Caco-2 (cell line): ENCODE measurements around the gene GIN1. TPM values are rescaled to one million over a fixed set of nuclear protein-coding genes. Genes with fewer than 3 reads are reported as not detected.

Experiments used
- BruUV-seq: library from RNA; stranded (reverse); fragments of 400-500 nt; replicated peaks from 2 replicates; lab custom pipeline; 2021; lab: Mats Ljungman, UMichigan
- CTCF ChIA-PET: fragments of 300-600 bp; sonication (Branson Sonifier 250); formaldehyde crosslinking; loops from one replicate; lab custom pipeline; 2022; ENCODE audit warnings: antibody characterized with exemption; lab: Charles Lee
- POLR2A ChIA-PET: fragments of 300-600 bp; sonication (Branson Sonifier 250); formaldehyde crosslinking; loops from one replicate; lab custom pipeline; 2022; ENCODE audit warnings: antibody characterized with exemption; lab: Charles Lee
- DNase-seq, 2 experiments: peaks; one replicate each; pipeline versions ENCODE4 v3.0.0 to v3.0.0-alpha.2; 2020 to 2022
- H3K27me3 ChIP-seq: replicated peaks from 2 replicates; pipeline ENCODE4 v1.6.0; 2011; ENCODE audit warnings: low read length; ENCODE audit not compliant: control insufficient read depth, insufficient read depth
- H3K36me3 ChIP-seq: 2 replicates; pipeline ENCODE4 v1.5.1; 2011; ENCODE audit warnings: low read length; ENCODE audit not compliant: control insufficient read depth, insufficient read depth
- H3K4me1 ChIP-seq: fragments of 250-450 bp; sonication (Bioruptor Pico); 2 replicates; pipeline ENCODE4 v1.5.1; 2020; ENCODE audit warnings: mild to moderate bottlenecking
- H3K4me3 ChIP-seq: 2 replicates; pipeline ENCODE4 v1.5.1; 2011; ENCODE audit warnings: low read depth, mild to moderate bottlenecking, control low read depth, low read length
- H3K9me3 ChIP-seq: fragments of 250-450 bp; sonication (Bioruptor Pico); 2 replicates; pipeline ENCODE4 v1.5.1; 2020; ENCODE audit warnings: mild to moderate bottlenecking, moderate library complexity
- H3K27ac Mint-ChIP-seq: one replicate; pipeline ENCODE4 v1.8.0; 2022; ENCODE audit warnings: mixed read lengths; ENCODE audit not compliant: unreplicated experiment
- H3K27me3 Mint-ChIP-seq: one replicate; pipeline ENCODE4 v1.8.0; 2022; ENCODE audit warnings: mixed read lengths; ENCODE audit not compliant: insufficient read depth, unreplicated experiment
- H3K36me3 Mint-ChIP-seq: one replicate; pipeline ENCODE4 v1.8.0; 2022; ENCODE audit warnings: mild to moderate bottlenecking, mixed read lengths; ENCODE audit not compliant: insufficient read depth, unreplicated experiment
- H3K4me1 Mint-ChIP-seq: one replicate; pipeline ENCODE4 v1.8.0; 2022; ENCODE audit warnings: low read depth, mixed read lengths; ENCODE audit not compliant: unreplicated experiment
- H3K4me3 Mint-ChIP-seq: one replicate; pipeline ENCODE4 v1.8.0; 2022; ENCODE audit warnings: mild to moderate bottlenecking, moderate library complexity, mixed read lengths; ENCODE audit not compliant: unreplicated experiment
- H3K9me3 Mint-ChIP-seq: one replicate; pipeline ENCODE4 v1.8.0; 2022; ENCODE audit warnings: mixed read lengths; ENCODE audit not compliant: unreplicated experiment
- intact Hi-C: fragments of 100-400 bp; cut with micrococcal nuclease; formaldehyde crosslinking; loops from one replicate; pipeline ENCODE4 v1.10.0; 2022; ENCODE audit not compliant: unreplicated experiment
- total RNA-seq: library from RNA; stranded (reverse); gene quantifications from 2 replicates; pipeline ENCODE4 v1.2.3, GENCODE V29; 2022
- TF ChIP-seq, protein P1 (sequence below), 2 experiments: fragments of 200-600 bp in 1 of 2; IDR thresholded peaks; 1 replicate in 1 of 2; 2 replicates in 1 of 2; pipeline versions ENCODE4 v1.5.1 to v1.8.0; 2011 to 2022; ENCODE audit warnings: antibody characterized with exemption in 1 of 2, control low read depth in 1 of 2, inconsistent platforms in 1 of 2, low read depth in 1 of 2, low read length in 1 of 2, mild to moderate bottlenecking in 1 of 2, moderate library complexity in 1 of 2; ENCODE audit not compliant: insufficient read depth in 1 of 2, severe bottlenecking in 1 of 2, unreplicated experiment in 1 of 2

The GIN1 gene
- total RNA-seq, 1 experiment from 2014 or later, result 7.0 TPM

DNA sequence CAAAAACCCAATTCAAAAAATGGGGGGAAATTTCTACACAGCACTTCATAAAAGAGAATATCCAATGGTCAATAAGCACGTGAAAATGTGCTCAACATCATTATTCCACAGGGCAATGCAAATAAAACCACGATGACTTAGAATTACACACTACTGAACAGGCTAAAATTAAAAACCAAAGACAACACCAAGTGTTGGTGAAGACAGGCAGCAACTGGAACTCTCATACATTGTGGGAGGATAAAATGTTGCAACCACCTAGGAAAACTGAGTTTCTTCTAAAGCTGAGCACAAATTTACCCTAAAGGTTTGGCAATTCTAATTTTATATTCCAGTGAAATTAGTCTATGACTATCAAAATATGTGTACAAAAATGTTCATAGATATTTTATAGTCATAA lies 9.5 kb downstream of the GIN1 start:
- Mint-ChIP-seq H3K4me3 (no peak overlapping the region), H3K4me1 (no peaks in the 10 kb centered on the region), H3K9me3 (no peaks in the 10 kb centered on the region), H3K27me3 (no peaks in the 10 kb centered on the region), H3K27ac (no peak overlapping the region), H3K36me3 (no peaks in the 10 kb centered on the region)
- no TSS peak for BruUV-seq
- H3K27me3 ChIP-seq, result no peaks in the 10 kb centered on the region
- H3K9me3 ChIP-seq, result no peaks in the 10 kb centered on the region
- H3K36me3 ChIP-seq, result no peaks in the 10 kb centered on the region
- TF ChIP-seq, protein P1, sequence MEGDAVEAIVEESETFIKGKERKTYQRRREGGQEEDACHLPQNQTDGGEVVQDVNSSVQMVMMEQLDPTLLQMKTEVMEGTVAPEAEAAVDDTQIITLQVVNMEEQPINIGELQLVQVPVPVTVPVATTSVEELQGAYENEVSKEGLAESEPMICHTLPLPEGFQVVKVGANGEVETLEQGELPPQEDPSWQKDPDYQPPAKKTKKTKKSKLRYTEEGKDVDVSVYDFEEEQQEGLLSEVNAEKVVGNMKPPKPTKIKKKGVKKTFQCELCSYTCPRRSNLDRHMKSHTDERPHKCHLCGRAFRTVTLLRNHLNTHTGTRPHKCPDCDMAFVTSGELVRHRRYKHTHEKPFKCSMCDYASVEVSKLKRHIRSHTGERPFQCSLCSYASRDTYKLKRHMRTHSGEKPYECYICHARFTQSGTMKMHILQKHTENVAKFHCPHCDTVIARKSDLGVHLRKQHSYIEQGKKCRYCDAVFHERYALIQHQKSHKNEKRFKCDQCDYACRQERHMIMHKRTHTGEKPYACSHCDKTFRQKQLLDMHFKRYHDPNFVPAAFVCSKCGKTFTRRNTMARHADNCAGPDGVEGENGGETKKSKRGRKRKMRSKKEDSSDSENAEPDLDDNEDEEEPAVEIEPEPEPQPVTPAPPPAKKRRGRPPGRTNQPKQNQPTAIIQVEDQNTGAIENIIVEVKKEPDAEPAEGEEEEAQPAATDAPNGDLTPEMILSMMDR (IDR thresholded peaks at IDR 0.05; ENCODE audit: insufficient read depth in 1 of 2, low read depth in 1 of 2, low read length in 1 of 2, severe bottlenecking in 1 of 2, unreplicated experiment in 1 of 2), result no peak
- POLR2A ChIA-PET, result no interaction called here
- CTCF ChIA-PET, result no interaction called here
- intact Hi-C loops, result no loop called here
- no peak overlapping the region for H3K4me3 ChIP-seq
- no peak for DNase-seq
- no peaks in the 10 kb centered on the region for H3K4me1 ChIP-seq

DNA sequence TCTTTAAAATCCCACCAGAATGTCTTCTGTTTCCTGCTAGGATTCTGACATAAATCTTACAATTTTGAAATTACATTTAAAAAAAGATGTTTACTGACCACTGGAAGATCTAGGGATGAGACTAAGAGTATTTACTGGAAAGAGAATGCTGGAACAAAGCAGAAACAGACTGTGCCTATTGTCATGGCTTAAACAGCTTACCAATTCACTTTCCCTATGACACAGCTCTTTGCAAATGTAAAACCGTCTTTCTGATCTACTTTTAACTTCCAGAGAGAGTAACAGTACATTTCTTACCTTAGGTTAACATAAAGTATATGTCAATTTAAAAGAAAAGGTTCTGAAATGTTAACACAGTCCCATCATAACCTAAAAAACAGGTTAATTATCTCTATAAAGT lies 10.7 kb downstream of the GIN1 start:
- ChIA-PET CTCF (no interaction called here), POLR2A (no interaction called here)
- TF ChIP-seq, protein P1 (IDR thresholded peaks at IDR 0.05; ENCODE audit: insufficient read depth in 1 of 2, low read depth in 1 of 2, low read length in 1 of 2, severe bottlenecking in 1 of 2, unreplicated experiment in 1 of 2), result no peak
- Histone ChIP-seq H3K27me3 (no peaks in the 10 kb centered on the region), H3K4me3 (no peak overlapping the region), H3K4me1 (no peaks in the 10 kb centered on the region), H3K36me3 (no peaks in the 10 kb centered on the region), H3K9me3 (no peaks in the 10 kb centered on the region)
- Mint-ChIP-seq H3K4me1 (no peaks in the 10 kb centered on the region), H3K4me3 (no peak overlapping the region), H3K36me3 (no peaks in the 10 kb centered on the region), H3K27me3 (no peaks in the 10 kb centered on the region), H3K9me3 (no peaks in the 10 kb centered on the region), H3K27ac (no peak overlapping the region)
- DNase-seq, result no peak
- no TSS peak for BruUV-seq
- intact Hi-C loops, result no loop called here

DNA sequence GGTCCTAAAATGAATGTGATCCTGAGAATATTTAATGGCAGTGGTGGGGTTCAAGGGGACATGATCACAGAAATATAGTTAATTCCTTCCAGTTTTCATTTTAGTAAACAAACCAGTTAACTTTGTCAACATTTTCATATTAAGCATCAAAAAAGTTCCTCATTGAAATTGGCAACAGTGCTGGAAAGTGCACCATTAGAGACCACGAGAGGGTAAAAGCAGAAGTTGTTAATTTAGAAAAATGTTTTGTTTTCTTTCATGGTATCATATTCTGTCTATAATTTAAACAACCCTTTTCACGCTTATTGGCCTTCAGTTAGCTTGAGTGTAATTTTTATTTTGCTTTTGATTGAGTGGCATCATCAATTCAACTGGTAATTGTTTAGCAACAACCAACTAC lies 11.9 kb downstream of the GIN1 start:
- CTCF ChIA-PET, result no interaction called here
- no peaks in the 10 kb centered on the region for H3K4me1 Mint-ChIP-seq
- H3K9me3 Mint-ChIP-seq, result no peaks in the 10 kb centered on the region

More for the DNA sequence above, 11.9 kb downstream of the GIN1 start:
- DNase-seq, result no peak
- Mint-ChIP-seq H3K4me3 (no peak overlapping the region), H3K36me3 (no peaks in the 10 kb centered on the region), H3K27ac (no peak overlapping the region), H3K27me3 (no peaks in the 10 kb centered on the region)
- Histone ChIP-seq H3K36me3 (no peaks in the 10 kb centered on the region), H3K27me3 (no peaks in the 10 kb centered on the region), H3K4me1 (no peaks in the 10 kb centered on the region), H3K4me3 (no peak overlapping the region), H3K9me3 (no peaks in the 10 kb centered on the region)
- POLR2A ChIA-PET, result no interaction called here
- no TSS peak for BruUV-seq
- TF ChIP-seq, protein P1 (IDR thresholded peaks at IDR 0.05; ENCODE audit: insufficient read depth in 1 of 2, low read depth in 1 of 2, low read length in 1 of 2, severe bottlenecking in 1 of 2, unreplicated experiment in 1 of 2), result no peak
- intact Hi-C loops, result no loop called here
